ENCODE data around the gene FAM228B. TPM values are rescaled to one million over a fixed set of nuclear protein-coding genes. Genes with fewer than 3 reads are reported as not detected.

Gene FAM228B
- total and polyA plus RNA-seq, 2 donors (not counting 1 experiment from before 2014, with no cell fraction given), result 9.8 to 47.2 TPM

DNA sequence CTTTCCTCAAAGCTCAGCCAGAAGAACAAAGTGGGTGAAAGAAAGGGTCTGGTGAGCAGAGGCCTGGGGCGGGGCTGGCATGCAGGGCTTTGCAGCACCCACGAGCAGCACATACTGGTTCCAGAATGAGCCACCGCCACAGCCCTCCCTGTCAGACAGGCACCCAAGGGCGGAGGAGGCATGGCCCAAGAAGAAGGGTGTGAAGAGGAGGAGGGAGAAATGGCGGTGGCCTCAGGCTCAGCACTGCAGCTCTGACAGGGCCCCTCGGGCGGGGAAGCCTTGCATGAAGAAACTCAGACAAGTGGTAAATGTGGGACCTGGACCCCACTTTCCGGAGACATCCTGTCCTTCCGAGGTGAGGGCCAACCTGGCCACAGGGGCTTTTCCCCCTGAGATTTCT is 67.2 kb downstream of the FAM228B start:
- Histone ChIP-seq H3K27ac (ENCODE audit: low read length in 2 of 2) (no peak overlapping the region), H3K9me3 (ENCODE audit: control extremely low read depth in 1 of 3, control insufficient read depth in 2 of 3, insufficient read depth in 1 of 3, low read length in 2 of 3) (no peaks in the 10 kb centered on the region), H3K27me3 (replicated peaks in 1 of 4; ENCODE audit: control extremely low read depth in 1 of 4, control insufficient read depth in 3 of 4, insufficient read depth in 4 of 4, low read length in 3 of 4) (no peaks in the 10 kb centered on the region), H3K9ac (ENCODE audit: low read length) (no peak overlapping the region), H3K4me1 (ENCODE audit: control insufficient read depth in 2 of 2, insufficient read depth in 2 of 2, low read length in 2 of 2) (no peaks in the 10 kb centered on the region), H3K79me2 (ENCODE audit: control insufficient read depth, insufficient read depth, low read length) (no peaks in the 10 kb centered on the region), H4K20me1 (ENCODE audit: control insufficient read depth, insufficient read depth, low read length, poor library complexity, severe bottlenecking) (no peaks in the 10 kb centered on the region), H3K36me3 (replicated peaks in 1 of 2; ENCODE audit: control extremely low read depth in 1 of 2, control insufficient read depth in 1 of 2, extremely low read depth in 1 of 2, insufficient read depth in 2 of 2, low read length in 1 of 2) (no peaks in the 10 kb centered on the region), H2AFZ (ENCODE audit: insufficient read depth, low read depth, low read length, poor library complexity, severe bottlenecking) (no peak overlapping the region), H3K4me2 (replicated peaks; ENCODE audit: low read depth, low read length, poor library complexity, severe bottlenecking) (no peak overlapping the region), H3K4me3 (ENCODE audit: control extremely low read depth in 1 of 5, extremely low read depth in 1 of 5, insufficient read depth in 1 of 5, low read depth in 2 of 5, low read length in 4 of 5) (no peak overlapping the region)
- ChIA-PET POLR2A (no interaction called here), CTCF (interaction anchor here (1.2 kb wide), 1 partner anchor 28 kb away, joined by 3 read pairs; no protein-coding TSS in a partner anchor)
- Mint-ChIP-seq H3K9me3 (ENCODE audit: insufficient read depth) (peaks cover 5% of the 10 kb centered on the region), H3K27me3 (no peaks in the 10 kb centered on the region), H3K4me3 (no peak overlapping the region), H3K27ac (no peak overlapping the region), H3K4me1 (no peaks in the 10 kb centered on the region)
- no peak for DNase-seq
- ATAC-seq (ENCODE audit: low read depth), result no peak
- no peak for TF ChIP-seq EZH2 (IDR thresholded peaks at IDR 0.05; ENCODE audit: borderline replicate concordance, insufficient read depth, low read depth, low read length, poor library complexity, severe bottlenecking)
- TF ChIP-seq, protein P1, sequence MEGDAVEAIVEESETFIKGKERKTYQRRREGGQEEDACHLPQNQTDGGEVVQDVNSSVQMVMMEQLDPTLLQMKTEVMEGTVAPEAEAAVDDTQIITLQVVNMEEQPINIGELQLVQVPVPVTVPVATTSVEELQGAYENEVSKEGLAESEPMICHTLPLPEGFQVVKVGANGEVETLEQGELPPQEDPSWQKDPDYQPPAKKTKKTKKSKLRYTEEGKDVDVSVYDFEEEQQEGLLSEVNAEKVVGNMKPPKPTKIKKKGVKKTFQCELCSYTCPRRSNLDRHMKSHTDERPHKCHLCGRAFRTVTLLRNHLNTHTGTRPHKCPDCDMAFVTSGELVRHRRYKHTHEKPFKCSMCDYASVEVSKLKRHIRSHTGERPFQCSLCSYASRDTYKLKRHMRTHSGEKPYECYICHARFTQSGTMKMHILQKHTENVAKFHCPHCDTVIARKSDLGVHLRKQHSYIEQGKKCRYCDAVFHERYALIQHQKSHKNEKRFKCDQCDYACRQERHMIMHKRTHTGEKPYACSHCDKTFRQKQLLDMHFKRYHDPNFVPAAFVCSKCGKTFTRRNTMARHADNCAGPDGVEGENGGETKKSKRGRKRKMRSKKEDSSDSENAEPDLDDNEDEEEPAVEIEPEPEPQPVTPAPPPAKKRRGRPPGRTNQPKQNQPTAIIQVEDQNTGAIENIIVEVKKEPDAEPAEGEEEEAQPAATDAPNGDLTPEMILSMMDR (IDR thresholded peaks at IDR 0.05), result no peak
- WGBS (ENCODE audit: insufficient coverage), result 95% methylated on average over 9 of the region's 9 CpGs
- intact Hi-C loops (cut with micrococcal nuclease), result no loop called here

DNA sequence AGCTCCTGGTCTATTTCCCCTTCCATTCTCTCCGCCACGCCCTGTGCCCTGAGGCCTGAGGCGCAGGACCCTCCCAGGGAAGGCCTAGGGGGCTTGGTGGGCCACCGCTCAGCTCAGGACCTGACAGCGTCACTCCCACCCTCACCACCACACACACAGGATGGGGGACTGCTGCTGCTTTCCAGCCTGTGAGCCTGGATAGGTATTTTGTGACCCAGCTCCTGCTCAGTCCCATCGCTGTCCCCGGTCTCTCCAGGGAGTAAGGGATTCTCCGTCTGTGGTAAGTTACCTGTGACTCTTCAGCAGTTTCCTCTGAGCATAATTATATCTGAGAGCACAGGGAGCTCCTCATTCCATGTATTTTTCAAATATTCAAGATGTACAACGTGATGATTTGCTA is 67.9 kb downstream of the FAM228B start:
- POLR2A ChIA-PET, result no interaction called here
- Histone ChIP-seq H3K27ac (ENCODE audit: low read length in 2 of 2) (no peak overlapping the region), H3K4me1 (ENCODE audit: control insufficient read depth in 2 of 2, insufficient read depth in 2 of 2, low read length in 2 of 2) (no peaks in the 10 kb centered on the region), H3K79me2 (ENCODE audit: control insufficient read depth, insufficient read depth, low read length) (no peaks in the 10 kb centered on the region), H3K36me3 (replicated peaks in 1 of 2; ENCODE audit: control extremely low read depth in 1 of 2, control insufficient read depth in 1 of 2, extremely low read depth in 1 of 2, insufficient read depth in 2 of 2, low read length in 1 of 2) (no peaks in the 10 kb centered on the region), H3K9me3 (ENCODE audit: control extremely low read depth in 1 of 3, control insufficient read depth in 2 of 3, insufficient read depth in 1 of 3, low read length in 2 of 3) (no peaks in the 10 kb centered on the region), H4K20me1 (ENCODE audit: control insufficient read depth, insufficient read depth, low read length, poor library complexity, severe bottlenecking) (no peaks in the 10 kb centered on the region), H3K9ac (ENCODE audit: low read length) (no peak overlapping the region), H3K27me3 (replicated peaks in 1 of 4; ENCODE audit: control extremely low read depth in 1 of 4, control insufficient read depth in 3 of 4, insufficient read depth in 4 of 4, low read length in 3 of 4) (no peaks in the 10 kb centered on the region), H3K4me2 (replicated peaks; ENCODE audit: low read depth, low read length, poor library complexity, severe bottlenecking) (no peak overlapping the region), H2AFZ (ENCODE audit: insufficient read depth, low read depth, low read length, poor library complexity, severe bottlenecking) (no peak overlapping the region), H3K4me3 (ENCODE audit: control extremely low read depth in 1 of 5, extremely low read depth in 1 of 5, insufficient read depth in 1 of 5, low read depth in 2 of 5, low read length in 4 of 5) (no peak overlapping the region)
- ATAC-seq (ENCODE audit: low read depth) (no peak), DNase-seq (no peak)
- peaks cover 5% of the 10 kb centered on the region for H3K9me3 Mint-ChIP-seq (ENCODE audit: insufficient read depth)
- intact Hi-C loops (cut with micrococcal nuclease), result no loop called here
- 97% methylated on average over 3 of the region's 9 CpGs for WGBS (ENCODE audit: insufficient coverage)
- H3K4me1 Mint-ChIP-seq, result no peaks in the 10 kb centered on the region
- no peak overlapping the region for H3K4me3 Mint-ChIP-seq
- TF ChIP-seq EZH2 (IDR thresholded peaks at IDR 0.05; ENCODE audit: borderline replicate concordance, insufficient read depth, low read depth, low read length, poor library complexity, severe bottlenecking), result no peak
- TF ChIP-seq, protein P1 (IDR thresholded peaks at IDR 0.05), result no peak
- H3K27me3 Mint-ChIP-seq, result no peaks in the 10 kb centered on the region
- no peak overlapping the region for H3K27ac Mint-ChIP-seq
- CTCF ChIA-PET, result interaction anchor here (1.2 kb wide), 1 partner anchor 29 kb away, joined by 3 read pairs; no protein-coding TSS in a partner anchor

Measured in B cell (primary cell).